GM20431 (cell line): Measurements from ENCODE around the gene NOS2.

Experiments
- in situ Hi-C: fragments of 300-500 bp; cut with MseI, MboI; formaldehyde crosslinking; loops from one replicate; pipeline ENCODE4 v1.15.0; 2020; ENCODE audit warnings: low sequenced_read_pairs; ENCODE audit not compliant: unreplicated experiment

Gene NOS2

DNA sequence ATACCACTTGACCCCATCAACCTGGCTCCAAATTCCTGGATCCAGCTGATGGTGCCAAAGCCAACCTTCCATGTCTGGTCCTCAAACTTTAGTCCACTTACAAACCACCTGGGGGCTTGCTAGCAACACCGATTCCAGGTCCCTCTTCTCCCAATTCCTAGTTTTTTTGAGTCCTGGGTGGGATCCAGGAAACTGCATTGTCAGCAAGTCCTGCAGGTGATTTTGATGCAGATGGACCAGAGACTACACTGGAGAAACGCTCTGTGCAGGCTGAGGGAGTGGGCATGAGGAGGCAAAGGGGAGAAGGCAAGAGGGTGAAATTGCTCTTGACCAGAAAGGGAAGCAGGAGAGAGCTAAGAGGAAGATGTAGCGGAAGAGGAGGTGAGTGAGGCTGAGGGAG is 21.0 kb upstream of the NOS2 start:
- in situ Hi-C loops = no loop called here

DNA sequence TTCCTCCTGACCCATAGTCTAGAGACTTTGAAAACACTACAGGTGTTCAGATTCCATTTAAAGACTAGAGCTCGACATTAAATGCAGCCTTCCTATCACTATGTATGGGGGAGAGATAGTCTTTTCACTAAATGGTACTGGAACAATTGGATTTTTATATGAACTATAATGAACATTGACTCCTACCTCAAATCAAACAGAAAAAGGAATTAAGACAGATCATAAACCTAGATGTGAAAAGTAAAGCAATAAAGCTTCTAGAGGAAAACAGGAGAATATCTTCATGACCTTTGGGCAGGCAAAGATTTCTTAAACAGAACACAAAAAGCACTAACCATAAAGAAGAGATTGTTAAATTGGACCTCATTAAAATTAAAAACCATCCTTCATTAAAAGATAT is 18.8 kb upstream of the NOS2 start:
- in situ Hi-C loops = no loop called here

DNA sequence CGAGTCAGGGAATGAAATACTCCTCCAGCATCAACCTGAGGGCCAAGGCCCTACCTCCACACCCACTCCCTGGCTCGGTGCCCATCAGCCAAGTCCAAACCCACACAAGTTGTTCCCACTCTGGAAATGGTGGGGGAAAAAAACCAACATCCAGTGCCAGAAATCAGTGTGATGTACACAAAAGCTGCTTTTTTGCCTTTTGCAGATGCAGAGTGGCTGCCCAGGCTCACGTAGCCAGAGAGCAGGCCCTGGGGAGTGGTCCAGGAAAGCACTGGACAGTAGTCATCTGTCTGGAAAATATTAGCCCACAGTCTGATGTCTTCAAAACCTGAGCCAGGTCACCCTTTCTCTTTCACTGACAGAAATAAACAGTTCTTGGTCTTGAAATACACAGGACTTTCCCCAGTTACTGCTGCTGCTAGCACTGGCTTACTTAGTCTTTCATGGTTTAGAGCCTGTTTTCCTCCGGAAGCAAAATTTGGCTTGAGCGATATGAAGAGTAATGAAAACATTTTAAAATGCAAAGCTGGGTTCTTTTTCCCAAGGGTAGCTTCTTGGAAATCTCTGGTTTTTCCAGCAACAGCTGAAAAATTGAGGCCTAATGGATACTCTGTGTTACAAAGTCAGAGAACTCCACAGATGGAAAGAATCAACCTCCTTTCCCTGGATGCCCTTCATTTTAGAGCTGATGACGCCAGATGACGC is 18.2 kb upstream of the NOS2 start:
- in situ Hi-C loops = no loop called here

DNA sequence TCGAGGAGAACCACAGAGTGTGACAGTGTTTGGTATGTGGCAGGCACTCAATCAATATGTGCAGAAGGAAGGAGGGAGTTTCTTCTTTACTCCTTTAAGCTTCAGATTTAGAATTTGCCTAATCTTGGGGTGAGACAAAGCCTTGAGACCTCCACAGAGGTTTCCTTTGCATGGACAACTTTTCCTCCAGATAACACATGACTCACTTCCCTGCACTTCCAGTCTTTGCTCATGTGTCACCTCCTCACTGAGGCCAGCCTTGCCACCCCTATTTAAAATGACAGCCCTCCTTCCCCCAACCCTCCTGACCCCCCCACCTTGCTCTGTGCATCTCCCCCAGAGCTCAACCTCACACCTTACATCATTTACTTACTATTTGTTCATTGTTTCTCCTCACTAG is 17.4 kb upstream of the NOS2 start:
- in situ Hi-C loops = no loop called here

DNA sequence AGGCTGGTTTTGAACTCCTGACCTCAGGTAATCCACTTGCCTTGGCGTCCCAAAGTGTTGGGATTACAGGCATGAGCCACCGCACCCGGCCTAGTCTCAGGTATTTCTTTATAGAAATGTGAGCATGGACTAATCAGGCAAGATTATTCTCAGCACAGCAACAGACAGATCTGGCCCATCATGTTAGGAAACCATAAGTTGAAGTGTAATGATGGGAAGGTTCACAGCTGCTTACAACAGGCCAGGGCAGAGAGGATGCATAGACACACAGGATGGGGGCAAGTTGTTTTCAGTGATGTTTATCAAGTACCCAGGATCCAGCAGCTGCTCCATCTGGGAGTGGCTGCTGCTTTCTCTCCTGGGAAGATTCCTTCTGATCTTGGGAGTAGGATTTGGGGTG is 16.6 kb upstream of the NOS2 start:
- in situ Hi-C loops = no loop called here

DNA sequence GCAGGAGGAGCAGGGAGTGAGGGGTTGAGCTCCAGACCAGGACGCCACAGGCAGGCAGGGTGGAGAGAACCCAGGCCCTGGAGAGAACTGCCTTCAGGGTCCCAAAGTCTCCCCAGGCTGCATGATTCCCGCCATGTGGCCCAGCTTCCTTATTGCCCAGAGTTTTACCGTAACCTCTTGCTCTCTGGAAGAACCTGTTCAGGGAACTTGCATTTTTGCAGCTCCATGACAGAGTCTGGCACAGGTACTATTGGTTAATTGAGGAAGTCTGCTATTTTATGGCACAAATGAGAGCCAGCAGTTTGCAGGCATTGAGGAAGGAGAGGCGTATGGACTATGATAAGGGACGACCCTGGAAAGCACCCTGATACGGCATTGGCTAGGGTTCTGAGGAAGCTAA is 11.6 kb upstream of the NOS2 start:
- in situ Hi-C loops = no loop called here

DNA sequence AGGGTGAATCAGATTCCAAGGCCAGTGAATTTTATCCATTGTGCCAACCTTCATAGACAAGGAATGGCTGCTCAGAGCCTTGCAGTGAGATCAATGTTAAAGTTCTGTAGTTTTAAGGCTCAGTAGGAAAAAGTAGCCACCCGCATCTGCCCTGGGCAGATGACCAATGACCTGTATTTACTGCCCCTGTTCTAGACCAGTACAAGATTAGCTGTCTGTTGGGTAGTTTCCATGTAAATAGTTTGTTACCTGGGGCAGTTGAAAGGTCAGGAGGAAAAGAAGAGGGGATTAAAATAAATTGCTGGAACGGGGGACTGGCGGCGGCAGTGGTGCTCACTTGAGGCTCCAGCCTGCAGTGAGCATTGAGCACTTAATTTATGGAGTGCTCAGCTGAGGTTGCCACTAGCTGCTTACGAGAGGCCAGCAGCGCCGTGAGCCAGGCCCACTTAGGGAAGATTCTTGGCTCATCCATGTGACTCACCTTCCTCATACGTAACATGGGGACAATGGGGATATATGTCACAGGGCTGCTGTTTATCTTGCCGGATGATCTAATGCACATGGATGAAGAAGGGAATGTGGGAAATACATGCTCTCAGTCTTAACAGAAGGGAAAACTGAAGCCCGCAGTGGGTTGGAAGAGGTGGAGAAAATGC is 10.7 kb upstream of the NOS2 start:
- in situ Hi-C loops = no loop called here

DNA sequence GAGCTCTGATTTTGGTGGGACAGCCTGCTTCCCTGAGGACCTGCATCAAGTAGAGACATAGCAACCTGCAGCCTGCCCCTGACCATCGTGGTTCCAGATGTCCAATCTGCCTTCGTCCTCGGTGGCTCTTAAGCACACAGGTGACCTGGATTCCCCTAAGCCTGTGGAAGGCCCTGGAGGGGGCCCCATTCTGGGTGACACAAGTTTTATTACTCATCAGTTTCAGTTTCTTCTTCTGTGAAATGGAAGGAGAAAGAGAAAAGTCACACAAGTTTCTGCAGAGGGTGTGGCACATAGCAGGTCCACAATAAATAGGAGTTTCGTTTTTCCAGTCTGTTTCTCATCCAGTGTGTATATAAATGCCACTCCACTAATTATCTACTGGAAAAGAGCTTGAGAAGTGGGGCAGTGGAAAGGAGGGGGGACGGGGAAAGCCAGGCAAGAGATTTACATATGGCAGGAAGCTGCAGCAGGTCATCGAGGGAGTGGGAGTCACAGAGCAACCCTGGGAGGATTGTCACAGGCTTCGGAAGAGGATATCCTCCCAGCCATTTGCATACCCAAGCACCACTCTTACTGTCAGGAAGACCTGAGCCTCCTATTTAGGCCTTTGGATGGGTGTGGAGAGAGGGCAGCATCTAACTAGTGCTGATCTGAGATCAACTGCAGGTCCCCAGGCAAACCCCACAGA is 10.0 kb upstream of the NOS2 start:
- in situ Hi-C loops = no loop called here

DNA sequence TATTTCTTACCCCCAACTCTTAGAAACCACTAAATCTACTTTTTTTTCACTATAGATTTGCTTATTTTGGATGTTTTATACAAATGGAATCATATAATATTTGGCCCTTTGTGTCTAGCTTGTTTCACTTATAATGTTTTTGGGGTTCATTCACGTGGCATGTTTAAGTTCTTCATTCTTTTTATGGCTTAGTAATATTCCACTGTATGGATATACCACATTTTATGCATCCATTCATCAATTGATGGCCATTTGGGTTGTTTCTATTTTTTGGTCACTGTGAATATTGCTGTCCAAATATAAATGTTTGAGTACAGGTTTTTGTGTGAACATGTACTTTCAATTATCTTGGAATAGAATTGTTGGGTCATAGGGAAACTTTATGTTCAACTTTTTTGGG is 9.2 kb upstream of the NOS2 start:
- in situ Hi-C loops = no loop called here

DNA sequence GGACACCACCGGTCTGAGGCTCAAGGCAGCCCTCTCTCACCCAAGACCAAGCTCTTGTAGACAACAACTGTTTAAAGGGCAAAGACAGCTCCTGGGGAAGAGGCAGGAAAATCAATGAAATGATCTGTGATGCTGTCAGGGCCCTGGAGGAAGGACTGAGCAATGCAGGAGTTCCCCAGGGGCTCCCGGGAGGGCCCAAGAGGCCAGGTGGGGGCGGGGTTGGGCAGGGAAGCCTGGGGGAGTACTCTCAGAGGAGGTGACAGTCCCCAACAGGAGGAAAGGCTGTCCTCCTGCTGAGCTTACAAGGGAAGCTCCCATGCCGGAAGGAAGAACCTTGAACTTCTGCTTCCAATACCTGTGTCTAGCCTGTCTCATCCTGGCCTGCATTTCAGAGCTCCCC is 8.3 kb upstream of the NOS2 start:
- in situ Hi-C loops = no loop called here

DNA sequence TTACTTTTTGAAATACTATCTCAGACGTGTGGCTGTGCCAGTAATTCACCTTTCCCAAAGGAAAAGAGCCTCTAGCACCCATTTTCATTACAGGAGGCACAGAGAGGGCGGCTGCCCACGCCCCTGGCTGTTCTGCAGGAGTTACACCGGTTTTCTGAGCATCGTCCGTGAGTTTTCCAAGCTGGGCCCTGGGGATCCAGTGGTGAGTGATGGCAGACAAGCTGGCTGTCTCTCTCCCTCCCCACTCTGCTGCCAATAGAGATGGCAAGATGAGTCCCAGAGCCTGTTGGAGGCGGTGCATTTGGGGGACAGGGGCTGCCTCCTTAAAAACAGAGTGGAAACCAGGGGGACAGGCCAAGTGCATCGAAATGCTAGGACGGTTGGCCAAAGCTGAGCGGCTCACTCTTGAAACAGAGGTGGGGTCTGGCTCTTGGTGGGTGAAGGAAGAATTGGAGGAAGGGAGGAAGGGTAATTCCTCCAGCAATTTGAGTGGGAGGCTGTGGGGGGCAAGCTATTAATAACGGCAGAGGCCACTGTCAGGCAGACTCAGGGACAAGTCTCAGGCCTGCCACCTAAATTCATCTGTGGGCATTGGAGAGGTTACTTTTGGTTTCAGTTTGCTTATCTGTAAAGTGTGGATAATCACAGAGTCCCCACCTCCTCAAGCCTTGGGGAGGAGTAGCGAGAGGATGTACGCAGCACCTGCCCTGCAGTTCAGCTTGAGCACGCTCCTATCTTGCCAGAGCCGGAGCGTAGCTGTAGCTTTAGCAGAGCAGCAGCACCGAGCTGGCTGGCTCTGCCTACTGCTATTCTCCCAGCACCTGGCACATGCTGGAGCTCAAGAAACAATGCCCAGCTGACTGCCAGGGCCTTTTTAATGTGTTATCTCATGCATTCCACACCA is 7.5 kb upstream of the NOS2 start:
- in situ Hi-C loops = no loop called here

DNA sequence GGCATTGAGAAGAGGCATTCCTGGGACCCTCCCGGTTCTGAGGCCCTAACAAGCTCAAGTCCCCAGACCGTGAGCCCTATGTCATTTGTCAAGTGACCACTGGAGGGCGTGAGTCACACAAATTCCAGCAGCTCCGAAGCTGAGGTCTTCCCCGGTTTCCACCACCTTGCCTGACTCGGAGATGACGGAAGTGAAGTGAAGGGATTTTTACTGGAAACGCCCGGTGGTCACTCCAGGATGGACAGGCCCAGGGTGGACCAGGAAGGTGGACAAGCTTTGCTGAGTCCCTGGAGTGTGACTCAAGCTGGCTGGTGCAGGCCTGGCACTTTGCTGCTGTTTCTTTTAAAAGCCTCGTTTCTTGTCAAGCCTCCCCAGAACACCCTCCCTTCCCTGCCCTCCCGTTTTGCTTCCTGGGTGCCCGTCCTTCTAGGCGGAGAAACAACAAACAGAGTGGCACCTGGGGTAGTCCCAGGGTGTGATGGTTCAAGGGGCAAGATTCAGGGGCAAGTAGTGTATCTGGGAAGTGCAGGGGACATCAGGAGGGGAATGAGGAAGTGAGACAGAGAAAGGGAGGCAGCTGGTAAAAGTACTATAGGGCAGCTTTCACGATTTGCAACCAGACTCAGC is 5.3 kb upstream of the NOS2 start:
- in situ Hi-C loops = no loop called here

DNA sequence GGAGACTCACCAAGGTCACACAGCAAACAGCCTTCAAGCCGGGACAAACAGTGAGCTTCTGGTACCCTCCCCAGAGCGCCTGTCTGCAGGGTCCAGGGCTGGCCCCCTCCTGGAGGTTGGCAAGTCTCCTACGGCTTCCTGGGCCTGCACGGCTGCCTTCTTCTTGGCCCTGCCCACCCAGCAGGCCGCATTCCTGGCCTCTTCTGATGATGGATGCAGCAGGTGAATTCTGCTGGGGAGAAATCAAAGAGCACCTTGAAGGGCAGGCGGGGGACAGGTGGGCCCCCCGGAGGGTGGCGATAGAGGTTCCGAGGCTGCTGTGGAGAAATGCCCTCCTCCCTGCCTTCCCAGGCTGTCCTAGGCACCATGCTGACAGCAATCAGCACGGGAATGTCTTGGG is 3.8 kb upstream of the NOS2 start:
- in situ Hi-C loops = loop anchor here (5.0 kb wide), 1 partner anchor 78 kb away; no protein-coding TSS in a partner anchor

DNA sequence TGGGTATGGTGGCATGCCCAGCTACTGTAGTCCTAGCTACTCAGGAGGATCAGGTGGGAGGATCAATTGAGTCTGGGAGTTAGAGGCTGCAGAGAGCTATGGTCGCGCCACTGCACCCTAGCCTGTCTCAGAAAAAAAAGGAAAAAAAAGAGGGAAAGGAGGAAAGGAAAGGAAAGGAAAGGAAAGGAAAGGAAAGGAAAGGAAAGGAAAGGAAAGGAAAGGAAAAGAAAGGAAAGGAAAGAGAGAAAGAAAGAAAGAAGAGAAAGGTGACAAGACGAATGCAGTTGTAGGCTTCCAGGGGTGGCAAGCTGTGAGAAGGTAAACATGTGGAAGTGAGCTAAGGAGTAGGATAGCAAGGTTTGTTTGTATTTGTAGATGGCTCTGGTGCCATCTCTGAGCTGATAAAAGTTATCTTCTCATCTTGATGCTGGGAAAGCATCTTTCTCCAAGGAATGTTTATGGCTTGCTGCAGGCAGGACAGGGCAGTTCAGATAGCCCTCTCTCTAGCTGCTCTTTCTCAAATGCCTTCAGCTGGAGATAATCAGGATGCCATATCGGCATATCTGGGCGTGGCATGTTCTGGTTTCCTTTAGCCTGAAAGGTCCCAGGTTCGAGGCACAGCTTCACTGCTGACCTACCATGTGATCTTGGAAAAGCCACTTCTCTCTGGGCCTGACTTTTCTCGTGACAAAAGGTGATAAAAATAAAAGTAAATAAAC is 2.8 kb upstream of the NOS2 start:
- in situ Hi-C loops = loop anchor here (5.0 kb wide), 1 partner anchor 79 kb away; no protein-coding TSS in a partner anchor

DNA sequence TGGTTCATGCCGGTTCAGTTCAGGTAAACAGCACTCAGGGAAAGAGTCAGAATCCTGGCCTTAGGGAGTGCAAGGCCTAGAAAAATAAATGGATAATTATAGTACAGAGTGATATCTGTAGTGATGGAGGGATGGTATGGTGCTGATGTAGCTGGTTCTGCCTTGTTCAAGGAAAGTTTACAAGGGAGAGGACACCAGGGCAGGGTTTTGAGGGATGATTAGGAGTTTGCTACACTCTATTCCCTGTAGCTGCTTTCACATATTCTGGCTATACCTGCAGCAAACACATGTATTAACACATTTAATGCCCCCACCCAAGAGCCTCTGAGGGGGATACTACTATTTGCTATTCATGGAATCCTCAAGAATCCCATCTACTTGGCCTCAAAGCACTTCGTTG is 1.7 kb upstream of the NOS2 start:
- in situ Hi-C loops = loop anchor here (5.0 kb wide), 1 partner anchor 80 kb away; no protein-coding TSS in a partner anchor

DNA sequence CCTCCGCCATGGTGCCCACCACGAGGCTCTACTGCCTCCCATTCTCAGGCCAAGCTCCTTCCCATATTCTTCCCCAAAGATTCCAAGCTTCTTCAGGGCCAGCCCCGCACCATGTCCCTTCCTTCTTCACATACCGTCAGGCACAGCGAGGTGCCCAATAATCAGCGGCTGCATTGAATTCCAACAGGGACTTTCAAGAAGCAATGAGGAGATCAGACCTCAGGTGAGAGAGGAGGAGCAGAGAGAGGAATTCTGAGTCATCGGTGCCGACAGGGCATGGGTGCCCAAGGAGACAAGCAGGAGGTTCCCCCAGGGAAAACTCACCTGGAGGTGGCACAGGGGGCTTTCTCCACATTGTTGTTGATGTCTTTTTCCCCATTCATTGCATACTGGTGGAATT is 2.0 kb downstream of the NOS2 start:
- in situ Hi-C loops = no loop called here

DNA sequence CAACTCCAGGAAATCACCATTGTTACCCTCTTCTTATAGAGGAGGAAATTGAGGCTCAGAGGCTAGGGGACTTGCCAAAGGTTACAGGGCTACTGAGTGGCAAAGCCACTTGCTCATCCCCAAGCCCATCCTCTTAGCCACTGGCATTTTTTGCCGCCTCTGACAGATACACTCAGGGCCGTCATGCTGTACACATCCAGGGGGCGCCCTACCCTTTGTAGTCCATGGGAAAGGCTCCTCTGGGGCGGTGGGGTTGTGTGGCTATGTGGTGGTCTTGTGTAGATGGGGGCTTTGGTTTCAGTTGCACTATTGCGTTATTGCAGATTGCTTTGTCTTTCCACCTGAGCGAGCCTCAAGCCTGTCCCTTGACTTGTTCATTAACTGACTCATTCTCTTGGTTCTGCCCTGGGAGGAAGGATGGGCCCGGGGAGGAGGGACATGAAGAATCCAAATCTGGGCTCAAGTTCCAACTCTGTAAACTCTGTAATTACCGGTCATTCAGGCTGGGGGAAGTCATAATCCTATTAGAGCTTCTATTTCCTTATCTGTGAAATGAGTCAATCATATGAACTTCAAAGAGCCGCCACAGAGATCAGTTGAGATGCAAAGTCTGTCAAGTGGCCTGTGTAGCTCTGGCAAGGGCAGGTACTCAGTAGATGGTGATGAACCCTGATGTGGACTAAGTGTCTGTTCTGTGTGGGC is 2.8 kb downstream of the NOS2 start:
- in situ Hi-C loops = no loop called here

DNA sequence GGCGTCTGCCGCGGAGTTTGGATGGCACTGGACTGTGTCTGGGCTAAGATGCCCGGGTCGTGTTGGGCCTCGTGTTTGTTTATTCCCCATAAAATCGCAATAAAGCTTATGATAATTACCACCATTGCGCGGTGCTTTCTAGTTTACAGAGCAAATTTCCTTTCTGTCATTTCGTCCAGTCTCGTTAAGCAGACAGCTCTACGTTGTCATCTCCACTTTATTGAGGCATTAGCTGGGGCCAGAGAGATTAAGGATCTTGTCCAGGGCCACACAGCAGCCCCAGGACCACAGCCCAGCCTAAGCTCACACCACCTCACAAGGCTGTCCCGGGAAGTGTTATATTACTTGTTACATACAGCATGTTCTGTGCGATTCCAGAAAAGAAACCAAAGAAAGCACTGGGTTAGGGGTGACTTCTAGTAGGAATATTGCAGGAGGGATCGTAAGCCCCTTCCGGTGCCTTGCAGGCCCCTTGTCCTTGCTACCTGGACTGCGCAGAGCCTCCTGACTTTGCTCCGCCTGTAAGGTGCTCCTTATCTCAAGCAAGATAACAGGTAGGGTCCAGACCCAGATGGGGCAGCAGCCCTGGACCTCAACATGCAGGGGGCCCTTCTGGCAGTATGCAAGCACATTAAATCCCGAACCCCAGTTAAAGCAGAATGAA is 6.3 kb downstream of the NOS2 start:
- in situ Hi-C loops = no loop called here
